GM12875 (cell line): ENCODE data around the gene KRT86.

Experiments used
- H3K4me3 ChIP-seq: one replicate; pipeline ENCODE4 v1.5.1; 2011; ENCODE audit warnings: low read depth, low read length, control low read depth
- CTCF ChIP-seq: IDR thresholded peaks from 2 replicates; pipeline ENCODE4 v1.5.1; 2011; ENCODE audit warnings: low read depth, mild to moderate bottlenecking, control low read depth, inconsistent platforms, low read length, moderate library complexity, borderline replicate concordance; ENCODE audit not compliant: insufficient read depth

KRT86 gene

DNA sequence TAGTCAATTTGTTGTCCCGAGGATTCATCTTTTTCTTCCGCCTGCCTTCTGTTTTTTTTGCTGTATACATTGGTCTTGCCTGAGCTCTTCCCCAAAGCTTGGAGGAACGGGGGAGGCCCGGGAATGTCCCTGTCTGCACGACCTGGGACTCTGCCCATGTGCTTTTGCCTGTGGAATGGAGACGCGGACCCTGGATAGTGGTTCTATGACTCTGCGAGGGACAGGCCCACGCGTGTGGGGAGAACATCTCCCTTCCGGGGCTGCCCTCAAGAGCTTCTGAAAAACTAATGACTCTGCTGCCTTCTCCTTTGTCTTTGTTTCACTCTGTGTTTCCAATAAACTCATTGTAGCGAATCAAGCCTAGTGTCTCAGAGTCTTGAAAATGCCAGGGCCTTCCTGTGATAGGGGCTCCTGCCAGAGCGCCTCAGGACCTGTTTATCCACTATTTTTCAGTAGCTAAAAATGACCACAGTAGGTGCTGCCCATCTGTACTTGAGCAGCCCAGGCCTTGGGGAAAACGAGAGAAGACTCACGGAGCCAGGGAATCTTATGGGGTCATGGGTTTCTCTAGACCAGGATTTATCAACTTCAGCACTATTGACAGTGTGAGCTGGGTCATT lies 34.5 kb downstream of the KRT86 start:
- H3K4me3 ChIP-seq, result no peak overlapping the region
- TF ChIP-seq CTCF, result no peak

GRCh38 chr12:52310622-52311284 lies 36.3 kb downstream of the KRT86 start:
- no peak for TF ChIP-seq CTCF
- H3K4me3 ChIP-seq, result no peak overlapping the region

GRCh38 chr12:52311285-52311648 lies 36.8 kb downstream of the KRT86 start:
- no peak overlapping the region for H3K4me3 ChIP-seq
- TF ChIP-seq CTCF, result no peak

DNA sequence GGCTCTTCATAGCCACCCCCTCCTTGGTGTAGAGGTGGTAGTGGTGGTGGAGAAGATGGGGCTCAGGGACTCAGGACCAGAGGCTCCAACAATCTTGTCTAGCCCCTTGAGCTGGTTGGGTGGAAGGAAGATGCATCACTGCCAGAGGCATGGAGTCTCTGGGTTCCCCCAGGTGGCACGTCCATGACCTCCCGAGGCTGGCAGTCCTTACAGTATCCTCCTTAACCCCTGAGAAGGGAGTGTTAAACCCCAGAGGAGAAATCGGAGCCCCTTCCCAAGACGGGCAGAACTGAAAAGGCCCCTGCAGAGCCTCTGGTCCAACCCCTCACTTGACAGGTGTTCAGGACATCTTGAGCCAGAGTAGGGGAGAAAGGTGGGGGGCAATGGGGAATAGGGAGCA lies 37.6 kb downstream of the KRT86 start:
- TF ChIP-seq CTCF, result no peak
- H3K4me3 ChIP-seq, result no peak overlapping the region

DNA sequence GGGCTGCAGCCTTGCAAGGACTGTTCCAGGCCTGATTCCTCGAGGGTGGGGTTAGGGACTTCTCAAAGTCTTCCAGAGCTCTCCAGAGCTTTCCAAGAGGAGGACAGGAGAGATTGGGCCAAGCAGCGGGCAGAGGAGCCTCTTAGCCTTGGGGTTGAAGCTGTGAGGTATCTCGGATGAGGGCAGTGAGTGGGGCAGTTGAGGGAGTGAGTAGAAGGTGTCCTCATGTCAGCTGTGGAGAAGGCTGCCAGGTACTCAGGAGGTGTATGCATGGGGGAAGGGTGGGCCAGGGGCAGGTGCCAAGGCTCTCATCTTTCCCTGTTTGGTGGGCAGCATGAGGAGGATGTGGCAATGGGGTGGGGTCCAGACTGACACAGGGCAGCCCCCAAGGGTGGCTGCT lies 39.0 kb downstream of the KRT86 start:
- TF ChIP-seq CTCF, result no peak
- no peak overlapping the region for H3K4me3 ChIP-seq

DNA sequence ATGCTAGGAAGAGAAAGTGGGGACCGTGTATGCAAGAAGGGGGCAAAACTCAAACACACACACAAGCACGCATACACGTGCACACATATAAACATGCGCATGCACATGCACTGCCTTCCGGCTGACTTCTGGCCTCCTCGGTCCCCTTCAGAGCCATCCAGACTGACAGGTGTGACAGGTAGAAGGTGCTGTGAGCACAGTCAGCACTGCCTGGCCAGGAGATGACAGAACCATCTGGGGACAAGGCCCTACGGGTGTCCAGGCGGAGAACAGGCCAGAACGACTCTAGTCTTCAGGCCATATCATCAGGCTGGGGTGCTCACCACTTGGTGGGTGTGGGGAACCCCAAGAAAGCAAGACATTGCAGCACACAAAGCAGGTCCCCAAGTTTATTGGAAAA lies 39.5 kb downstream of the KRT86 start:
- TF ChIP-seq CTCF, result no peak
- H3K4me3 ChIP-seq, result no peak overlapping the region

- no peak for TF ChIP-seq CTCF
- no peak overlapping the region for H3K4me3 ChIP-seq
Measured at GRCh38 chr12:52314511-52314910, 40.1 kb downstream of the KRT86 start.
